Cerebellar nuclear complex (tissue), 1 donor: ENCODE results near the gene ENAH.

Source experiments
- DNase-seq, 2 experiments: peaks; one replicate each; lab custom pipeline; 2025; lab: John Stamatoyannopoulos, UW

ENAH gene

DNA sequence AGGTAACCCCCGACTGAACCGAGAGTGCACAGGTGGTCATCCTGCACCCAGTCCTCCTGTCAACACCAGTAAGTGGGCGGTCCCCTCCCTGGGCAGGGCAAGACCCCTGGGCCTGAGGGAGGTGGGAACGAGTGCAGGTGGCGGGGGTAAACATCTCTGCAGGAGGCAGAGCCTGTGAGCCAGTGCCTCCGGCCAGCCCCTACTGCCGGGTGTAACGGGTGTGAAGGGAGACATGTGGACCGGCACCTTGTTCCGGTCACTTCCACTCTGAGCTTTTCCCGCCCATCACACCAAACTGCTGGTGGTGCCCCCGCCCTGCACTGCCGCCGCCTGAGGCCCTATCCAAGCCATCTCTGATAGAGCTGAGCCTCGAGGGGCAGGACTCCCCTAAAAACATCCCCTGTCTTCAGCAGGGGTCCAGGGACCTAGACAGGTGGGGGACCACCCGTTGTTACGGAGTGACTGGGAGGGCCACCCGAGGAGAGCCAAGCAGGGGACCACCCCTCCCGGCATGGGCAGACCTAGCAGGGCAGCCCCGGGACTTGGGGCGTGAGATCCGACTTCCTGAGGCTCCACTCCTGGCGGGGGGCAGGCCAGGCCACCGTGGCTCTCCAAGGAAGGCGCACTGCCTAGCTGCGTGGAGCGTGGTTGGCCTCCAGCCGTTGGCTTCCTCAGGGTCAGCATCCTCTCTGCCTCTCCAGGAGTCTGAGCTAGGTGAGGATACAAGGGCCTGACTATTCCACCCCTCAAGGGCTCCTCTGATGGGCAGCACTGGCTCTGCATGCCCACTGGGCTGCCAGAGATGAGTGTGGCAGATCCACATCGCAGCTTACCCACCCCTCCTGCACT lies 181.2 kb downstream of the ENAH start:
- no peak for DNase-seq

DNA sequence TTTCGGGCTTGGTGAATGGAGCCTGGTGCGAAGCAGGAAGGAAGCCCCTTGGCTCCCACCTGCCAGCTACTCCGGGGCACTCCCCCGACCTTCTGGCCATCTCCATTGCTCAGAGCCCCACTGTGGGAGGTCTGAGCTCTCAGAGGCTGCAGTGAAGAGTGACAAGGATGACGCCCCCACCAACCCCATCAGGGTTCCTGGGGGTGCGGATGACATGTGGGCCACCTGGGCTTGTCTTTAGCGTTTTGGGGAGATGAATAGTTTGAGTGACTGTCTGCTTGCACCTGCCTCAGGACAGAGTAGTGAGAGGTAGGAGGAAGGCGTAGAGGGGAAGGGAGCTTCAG lies 181.8 kb downstream of the ENAH start:
- DNase-seq = no peak

DNA sequence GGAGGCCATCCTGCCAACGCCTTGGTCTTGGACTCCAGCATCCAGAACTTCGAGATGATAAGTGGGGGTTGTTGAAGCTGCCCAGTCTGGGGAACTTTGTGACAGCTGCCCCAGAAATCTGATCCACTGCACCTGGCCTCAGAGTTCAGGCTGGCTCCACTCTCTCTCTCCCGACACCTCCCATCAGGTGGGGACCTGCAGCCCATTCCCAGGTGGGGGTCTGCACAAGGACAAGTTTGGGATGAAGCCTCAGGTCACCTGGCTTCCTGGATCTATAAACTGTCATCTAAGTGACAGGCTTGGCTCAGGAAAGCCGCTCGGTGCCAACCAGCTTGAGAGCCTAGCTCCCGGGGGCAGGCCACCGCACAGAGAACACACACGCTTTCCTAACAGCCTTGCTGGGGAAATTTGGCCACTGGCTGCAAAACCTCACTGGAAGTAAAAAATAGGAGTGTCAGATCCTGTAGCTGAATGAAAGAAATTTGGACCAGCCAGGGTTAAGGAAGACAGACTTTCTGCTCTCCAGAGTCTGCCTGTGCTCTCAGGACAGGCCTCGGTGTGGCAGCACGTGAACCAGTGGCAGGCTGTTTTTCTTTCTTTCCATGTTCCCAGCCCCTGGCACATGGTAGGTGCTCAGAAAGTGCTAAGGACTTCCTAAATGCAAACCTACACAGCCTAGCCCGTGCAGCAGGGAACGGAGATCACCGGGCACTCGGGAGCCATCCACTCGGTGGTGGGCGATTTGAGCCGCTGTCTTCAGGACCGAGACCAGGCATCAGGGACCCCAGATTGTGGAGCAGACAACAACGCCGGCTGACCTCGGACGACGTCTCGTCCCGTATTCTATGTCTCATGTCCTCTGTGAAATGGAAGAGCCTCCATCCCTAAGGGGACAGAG lies 182.5 kb downstream of the ENAH start:
- DNase-seq = no peak

DNA sequence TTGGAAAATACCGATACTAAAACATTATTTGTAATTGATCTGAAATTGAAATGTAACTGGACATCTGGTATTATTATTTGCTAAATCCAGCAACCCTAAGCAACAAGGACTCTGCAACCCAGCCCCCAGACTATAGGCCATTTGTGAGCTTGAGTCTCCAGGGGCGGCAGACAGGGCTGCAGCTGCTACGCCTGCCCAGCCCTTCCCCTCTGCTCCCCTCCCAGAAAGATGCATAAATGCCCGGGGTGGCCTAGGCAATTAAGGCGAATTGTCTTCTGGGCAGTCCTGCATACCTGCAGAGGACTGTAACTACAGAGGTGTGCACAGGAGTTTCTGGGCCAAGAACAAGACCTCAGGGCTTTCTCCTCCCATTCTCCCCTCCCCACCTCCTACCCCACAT lies 183.9 kb downstream of the ENAH start:
- DNase-seq = no peak

DNA sequence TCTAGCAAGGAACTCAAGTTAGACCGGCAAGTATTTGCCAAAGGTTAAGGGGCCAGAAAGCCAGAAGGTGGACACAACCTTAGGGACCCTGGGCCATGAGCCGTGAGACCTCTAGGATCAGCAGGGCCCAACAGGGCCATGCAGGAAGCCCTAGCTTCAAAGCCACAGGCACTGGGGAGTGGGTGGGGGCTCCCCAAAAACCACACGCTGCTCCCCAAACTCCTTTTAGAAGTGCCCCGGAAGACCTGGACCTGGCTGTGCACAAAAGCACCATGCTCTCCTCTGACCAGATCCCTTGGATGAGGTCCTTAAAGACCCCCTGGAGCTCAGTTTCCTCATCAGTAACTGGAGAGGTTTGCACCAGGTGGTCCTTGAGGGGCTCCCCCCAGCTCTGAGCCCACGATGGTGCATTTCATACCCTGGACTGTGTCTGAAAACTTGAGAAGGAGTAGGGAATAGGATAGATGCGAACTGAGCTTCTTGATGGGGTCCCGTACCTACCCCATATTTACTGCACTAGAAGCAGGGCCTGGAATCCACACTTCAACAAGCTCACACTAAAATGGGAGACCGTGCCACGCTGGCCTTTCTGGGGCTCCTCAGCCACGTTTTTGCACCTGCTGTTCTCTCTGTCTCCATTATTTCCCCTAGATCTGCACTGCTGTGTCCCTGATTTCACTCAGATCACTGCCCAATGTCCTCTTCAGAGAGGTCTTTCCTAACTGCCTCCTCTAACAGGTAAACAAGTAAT lies 184.5 kb downstream of the ENAH start:
- no peak for DNase-seq

DNA sequence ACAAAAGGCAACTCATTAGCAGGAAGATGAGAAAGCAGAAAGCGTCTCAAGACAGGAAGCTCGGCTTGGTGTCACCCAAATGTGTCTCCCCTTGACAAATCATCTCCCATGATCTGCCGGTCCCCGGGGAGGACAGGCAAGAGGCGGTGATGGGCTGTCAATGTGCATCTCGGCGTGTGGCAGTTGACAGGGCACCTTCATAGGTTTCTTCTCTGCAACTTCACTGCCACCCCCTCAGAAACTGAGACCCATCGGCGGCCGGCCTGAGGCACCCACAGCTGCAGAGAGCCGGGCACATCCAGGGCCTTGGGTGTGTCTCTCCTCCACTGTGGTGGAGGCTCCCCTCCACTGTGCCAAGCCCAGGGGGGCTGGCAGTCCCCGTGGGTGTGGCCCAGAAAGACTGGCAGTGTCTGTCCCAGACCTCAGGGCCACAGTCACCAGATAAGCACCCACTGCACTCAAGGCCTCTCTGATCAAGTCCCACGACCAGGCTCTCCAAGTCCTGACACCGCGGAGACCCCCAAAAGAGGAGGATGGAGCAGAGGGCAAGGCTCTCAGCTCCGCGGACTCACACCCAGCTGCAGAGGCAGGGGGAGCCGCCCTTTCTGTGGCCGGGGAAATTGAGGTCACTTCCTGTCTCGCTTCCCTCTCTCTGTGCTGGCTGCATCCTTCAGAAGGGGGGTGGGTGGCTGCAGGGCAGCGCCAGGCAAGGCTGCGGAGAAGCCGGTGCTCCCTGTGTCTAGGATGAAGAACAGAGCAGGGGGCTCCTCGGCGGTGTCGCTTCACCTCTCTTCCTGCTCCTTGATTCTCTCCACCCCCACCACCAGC lies 185.5 kb downstream of the ENAH start:
- no peak for DNase-seq

DNA sequence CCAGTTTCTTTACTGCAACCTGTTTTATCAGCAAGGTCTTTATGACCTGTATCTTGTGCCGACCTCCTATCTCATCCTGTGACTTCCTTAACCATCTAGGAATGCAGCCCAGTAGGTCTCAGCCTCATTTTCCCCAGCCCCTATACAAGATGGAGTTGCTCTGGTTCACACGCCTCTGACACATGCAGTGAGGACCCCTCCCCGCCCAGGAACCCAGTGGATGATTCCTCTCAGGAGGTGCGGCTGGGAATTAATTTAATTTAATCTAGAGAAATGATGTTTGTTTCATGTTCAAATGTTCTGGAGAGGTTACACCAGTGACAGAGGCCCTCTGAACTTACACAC lies 186.1 kb downstream of the ENAH start:
- no peak for DNase-seq

DNA sequence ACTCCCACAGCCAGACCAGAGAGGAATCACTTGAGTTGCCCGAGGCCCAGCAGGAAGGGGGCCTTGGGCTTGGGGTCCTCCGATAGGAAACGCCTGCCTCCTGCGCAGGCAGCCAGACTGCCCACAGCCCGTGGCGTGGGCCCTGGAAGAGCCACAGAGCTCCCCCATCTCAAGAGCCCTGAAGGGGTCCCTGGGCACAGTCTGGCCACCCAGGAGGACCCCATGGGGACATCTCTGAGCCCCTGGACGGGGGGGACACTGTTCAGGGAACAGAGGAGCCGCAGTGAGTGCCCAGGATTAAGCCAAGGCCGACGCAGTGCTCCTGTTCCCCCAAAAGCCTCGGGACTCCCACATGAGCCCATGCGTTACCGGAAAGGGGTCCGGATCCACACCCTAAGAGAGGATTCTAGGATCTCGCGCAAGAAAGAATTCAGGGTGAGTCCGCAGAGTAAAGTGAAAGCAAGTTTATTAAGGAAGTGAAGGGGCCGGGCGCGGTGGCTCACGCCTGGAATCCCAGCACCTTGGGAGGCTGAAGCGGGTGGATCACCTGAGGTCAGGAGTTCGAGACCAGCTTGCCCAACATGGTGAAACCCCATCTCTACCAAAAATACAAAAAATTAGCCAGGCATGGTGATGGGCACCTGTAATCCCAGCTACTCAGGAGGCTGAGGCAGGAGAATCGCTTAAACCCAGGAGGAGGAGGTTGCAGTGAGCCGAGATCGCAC lies 187.0 kb downstream of the ENAH start:
- no peak for DNase-seq

DNA sequence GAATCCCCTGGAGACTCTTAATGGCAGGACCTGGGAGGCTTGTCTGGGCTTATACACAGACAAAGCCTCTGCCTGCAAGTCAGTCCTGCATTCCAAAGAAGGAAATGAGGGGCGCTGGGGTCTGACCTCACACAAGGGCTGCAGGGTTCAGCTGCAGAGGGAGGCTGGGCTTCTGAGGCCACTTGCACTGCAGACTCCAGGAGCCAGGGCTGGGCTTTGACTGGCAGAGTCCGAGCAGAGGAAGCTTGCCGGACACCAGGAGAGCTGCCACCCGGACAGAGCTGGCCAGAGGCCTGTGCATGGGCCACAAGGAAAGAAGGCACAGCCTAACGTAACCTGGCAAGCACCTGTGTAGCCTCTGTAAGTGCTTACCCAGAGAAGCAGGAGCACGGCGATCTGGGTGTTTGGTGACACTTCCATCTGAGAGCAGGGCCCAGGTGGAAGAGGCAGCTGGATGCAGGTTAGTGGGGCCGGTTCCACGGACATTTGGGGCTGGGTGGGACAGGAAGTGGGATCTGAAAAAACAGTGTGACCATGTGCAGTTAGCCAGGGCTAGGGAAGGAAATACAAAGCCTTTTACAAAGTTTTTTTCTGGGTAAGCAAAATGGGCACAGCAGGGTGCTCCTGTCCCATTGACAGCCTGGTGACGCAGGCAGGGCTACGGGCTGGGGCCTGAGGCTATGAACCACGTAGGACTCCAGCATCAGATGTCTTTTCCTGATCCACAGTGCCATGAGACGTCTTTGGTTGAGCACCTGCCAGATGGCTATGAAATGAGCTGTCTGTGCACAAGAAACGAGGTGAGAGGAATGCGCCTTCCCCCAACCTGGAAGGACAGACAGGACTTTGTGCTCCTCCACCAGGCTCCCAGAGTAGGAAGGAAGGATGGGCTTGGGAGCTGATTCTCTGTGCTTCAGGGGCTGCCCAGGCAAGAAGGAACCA lies 187.8 kb downstream of the ENAH start:
- DNase-seq = no peak

DNA sequence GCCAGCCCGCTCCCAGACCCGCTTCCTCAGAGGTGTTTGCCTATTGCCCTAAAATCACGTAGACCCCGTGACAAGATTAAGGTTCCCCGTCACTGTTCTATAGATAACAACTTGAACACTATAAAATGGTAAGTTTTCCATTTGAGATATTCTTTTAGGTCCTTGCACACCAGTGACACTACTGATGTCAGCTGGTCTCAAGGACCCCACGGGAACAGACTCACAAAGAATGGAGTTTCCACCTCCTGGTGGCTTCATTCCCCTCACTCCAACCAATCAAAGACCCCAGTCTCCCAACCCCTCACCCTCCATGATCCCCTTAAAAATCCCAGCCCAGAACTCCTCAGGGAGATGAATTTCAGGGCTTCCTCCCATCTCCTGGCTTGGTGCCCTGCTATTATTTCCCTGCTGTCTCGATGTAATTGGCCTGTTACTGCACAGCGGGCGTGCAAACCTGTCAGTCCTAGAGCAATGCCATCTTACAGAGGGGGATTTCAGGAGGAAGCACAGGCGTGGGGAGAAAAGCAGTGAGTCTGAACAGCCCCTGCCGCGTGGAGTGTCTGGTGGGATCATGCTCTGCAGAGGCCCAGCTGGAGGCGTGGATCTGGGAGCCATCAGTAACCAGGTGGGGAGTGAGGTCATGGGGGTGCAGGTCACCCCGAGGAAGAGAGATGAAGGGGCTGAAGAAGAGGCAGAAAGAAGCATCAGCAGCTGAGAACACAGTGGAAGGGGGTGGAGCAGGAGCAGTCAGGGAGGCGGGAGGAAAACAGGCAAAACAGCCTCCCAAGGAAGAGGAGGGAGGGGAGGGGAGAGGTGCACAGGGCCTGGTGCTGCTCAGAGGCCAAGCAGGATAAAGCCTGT lies 190.0 kb downstream of the ENAH start:
- DNase-seq = peak; percentile 5 to 24

DNA sequence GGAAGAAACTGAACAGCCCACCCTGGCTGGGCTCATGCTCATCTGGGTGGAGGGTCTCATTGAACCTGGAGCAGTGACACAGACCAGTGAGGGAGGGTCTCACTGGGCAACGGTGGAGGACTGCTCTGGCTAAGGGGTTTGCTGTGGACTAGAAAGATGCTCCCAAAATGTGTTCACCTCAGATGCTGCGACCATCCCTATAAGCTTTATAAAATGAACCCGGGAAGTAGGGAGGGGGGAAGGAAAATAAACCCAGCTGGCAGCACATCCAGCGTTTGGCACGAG lies 190.6 kb downstream of the ENAH start:
- DNase-seq = no peak

DNA sequence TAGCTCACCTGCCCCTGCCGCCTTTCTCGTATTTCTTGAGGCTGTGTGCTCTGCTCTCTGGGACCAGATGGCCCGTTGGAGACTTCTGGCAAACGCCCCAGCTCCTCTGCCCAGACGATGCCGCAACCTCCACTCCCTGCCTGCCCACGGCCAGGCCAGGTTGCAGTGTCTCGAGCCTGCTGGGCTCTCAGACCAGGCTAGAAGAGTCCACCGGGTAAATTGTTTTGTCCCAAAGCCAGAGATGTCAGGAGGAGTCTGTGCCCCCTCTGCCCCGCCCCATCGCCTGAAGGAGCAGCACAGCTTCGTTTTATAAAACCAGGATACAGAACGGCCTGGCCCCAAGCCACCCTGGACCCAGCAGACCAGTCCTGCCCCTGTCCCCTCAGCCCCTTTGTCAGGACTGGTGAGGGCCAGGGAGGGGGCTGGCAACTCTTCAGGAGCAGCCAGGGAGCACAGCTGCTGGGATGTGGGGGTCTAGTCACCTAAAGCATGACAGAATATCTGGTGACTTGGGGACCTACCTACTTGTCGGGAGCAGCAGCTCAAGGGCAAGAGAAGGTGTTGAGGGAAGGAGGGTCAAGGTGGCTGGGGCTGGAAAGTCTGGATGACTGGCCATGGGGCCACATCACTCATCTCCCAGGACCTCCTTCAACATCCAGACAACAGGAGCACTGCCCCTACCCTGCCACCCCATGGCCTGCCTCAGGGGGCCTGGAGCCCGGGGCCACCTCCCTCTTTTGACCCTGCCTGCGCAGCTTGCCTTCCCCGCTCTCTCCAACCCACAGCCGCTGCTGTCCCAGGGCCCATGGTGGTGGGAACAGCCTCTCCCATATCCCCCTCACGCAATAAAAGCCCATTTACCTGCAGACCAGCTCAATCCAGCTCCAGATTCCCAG lies 191.1 kb downstream of the ENAH start:
- peak; percentile 29 to 44 for DNase-seq

DNA sequence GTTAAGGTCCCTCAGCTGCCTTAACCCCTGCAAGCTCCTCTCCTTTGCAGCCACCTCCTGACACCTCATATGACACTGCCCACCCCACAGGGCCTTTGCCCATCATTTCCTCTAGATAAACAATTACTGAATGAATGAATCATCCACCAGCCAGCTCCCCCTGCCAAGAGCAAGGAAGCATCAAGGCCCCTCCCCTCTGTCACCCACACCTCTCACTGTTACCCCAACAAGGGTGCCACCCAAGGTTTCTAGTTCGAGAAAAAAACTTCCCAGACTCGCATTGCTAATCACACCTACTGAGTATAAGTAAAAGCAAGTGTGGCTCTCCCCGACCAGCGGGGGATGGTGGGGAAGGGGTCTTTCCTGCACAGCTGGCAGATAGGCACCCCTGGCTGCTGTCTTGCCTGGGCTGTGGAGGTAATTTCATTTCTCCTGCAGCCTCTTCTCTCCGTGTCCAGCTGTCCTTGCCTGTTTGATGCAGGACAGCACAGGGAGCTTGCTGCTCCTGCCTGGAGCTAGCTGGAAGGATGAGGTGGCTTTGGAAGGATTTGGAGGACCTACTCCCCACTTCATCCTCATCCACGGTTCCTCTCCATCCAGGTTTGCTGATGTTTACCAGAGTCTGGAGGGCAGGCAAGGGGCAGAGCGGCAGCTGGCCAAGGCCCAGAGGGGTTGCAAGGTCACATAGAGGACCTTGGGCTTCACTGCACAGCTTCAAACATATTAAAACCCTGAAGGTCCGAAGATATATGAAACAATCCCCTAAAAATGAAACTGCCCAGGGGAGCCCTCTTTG lies 192.0 kb downstream of the ENAH start:
- no peak for DNase-seq

DNA sequence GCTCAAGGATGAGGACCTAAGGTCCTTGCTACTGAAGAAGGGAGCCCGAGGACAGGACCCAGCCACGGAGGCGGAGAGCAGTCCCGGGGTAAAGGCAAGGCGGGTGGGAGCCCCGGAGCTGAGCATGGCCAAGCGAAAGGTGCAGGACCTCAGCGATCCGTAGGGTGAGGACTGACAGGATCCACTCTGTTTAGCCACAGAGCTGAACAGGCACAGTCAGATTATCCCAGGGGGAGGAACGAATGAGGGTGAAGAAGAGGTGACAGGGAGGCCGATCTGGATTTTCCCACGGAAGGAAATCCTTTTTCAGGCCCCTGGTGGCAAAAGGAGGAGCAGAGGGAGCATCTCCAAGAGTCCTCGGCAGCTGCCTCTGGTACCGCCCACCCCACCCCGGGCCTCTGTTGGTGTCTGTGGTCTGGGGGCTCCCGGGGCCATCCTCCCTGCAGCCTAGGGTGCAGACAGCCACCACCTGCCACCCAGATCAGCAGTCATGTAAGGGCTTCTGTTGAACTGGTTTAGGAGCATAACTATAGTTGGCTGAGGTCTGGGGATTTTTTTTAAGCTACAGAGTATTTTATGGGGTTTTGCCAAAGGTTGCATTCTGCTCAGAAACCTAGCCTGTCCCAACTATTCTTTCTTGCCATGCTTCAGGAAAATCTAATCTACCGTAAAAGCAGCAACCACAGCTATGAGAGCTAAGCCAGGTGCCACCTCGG lies 192.7 kb downstream of the ENAH start:
- DNase-seq = no peak

DNA sequence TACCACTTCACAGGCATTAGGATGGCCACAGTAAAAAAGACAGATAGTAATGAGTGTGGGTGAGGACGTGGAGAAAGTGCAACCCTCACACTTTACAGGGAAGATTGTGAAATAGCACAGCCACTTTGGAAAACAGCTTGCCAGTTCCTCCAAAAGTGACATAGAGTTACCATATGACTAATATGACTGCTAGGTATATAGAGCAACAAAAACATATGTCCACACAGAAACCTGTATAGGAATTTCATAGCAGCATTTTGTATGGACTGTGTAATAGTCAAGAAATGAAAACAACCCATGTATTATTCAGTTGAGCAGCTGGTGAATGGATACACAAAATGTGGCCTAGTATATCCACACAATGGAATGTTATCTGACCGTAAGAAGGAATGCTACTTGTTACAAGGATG lies 194.7 kb downstream of the ENAH start:
- no peak for DNase-seq

DNA sequence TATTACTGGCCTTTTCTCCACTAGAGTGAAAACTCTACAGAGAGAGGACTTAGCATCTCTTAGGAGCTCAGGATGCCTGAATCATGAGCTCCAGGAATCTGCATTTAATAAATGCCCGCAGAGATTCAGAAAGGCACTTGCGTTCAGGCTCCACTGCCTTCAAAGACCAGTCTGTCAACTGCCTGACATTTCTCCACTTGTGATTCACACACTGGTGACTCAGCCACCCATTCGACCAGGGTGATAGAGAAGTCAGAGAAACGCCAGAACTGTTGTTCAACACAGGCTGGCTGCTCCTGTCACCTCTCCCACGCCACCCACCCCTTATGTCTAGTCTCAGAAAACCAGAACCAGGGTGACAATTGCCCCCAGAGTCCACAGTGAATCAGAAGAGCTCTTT lies 198.2 kb downstream of the ENAH start:
- DNase-seq = no peak
